NCI-H1092 treated with DMSO at 0.1 percent for 48 hours (cell line): ENCODE results near the gene PRPH2.

ENCODE experiments used
- DNase-seq: peaks from one replicate; lab custom pipeline; 2025; lab: John Stamatoyannopoulos, UW

PRPH2 gene

GRCh38 chr6:42722497-42722896, at the start of gene PRPH2:
Gene PRPH2 (minus strand): TSS chr6:42722597. CDS start chr6:42722334, 263 bp downstream.
- DNase-seq = no peak

- no peak for DNase-seq
Measured at GRCh38 chr6:42771741-42772100, 49.3 kb upstream of the PRPH2 start.

- DNase-seq = no peak
Measured at GRCh38 chr6:42769836-42770235, 47.4 kb upstream of the PRPH2 start.

GRCh38 chr6:42769051-42769450, 46.7 kb upstream of the PRPH2 start:
- no peak for DNase-seq

GRCh38 chr6:42766163-42766670, 43.8 kb upstream of the PRPH2 start:
- DNase-seq = no peak

GRCh38 chr6:42764911-42765648, 42.7 kb upstream of the PRPH2 start:
- no peak for DNase-seq

- no peak for DNase-seq
Measured at GRCh38 chr6:42762950-42763349, 40.6 kb upstream of the PRPH2 start.

- no peak for DNase-seq
Measured at GRCh38 chr6:42762426-42762859, 40.0 kb upstream of the PRPH2 start.

GRCh38 chr6:42761287-42762067, 39.1 kb upstream of the PRPH2 start:
- no peak for DNase-seq

- no peak for DNase-seq
Measured at GRCh38 chr6:42758756-42759430, 36.5 kb upstream of the PRPH2 start.

GRCh38 chr6:42756722-42757121, 34.3 kb upstream of the PRPH2 start:
- no peak for DNase-seq

GRCh38 chr6:42754759-42755158, 32.4 kb upstream of the PRPH2 start:
- no peak for DNase-seq

- DNase-seq = no peak
Measured at GRCh38 chr6:42751055-42751454, 28.7 kb upstream of the PRPH2 start.

GRCh38 chr6:42748203-42748898, 26.0 kb upstream of the PRPH2 start:
- no peak for DNase-seq

- peak; percentile 94 for DNase-seq
Measured at GRCh38 chr6:42746463-42747391, 24.3 kb upstream of the PRPH2 start.

- DNase-seq = peak; percentile 99
Measured at GRCh38 chr6:42745640-42746462, 23.5 kb upstream of the PRPH2 start, which contains the start of gene TBCC. Gene TBCC (minus strand): TSS chr6:42746103. CDS start chr6:42746073, 30 bp downstream.

- peak; percentile 59 for DNase-seq
Measured at GRCh38 chr6:42745083-42745639, 22.8 kb upstream of the PRPH2 start.

GRCh38 chr6:42744351-42744893, 22.0 kb upstream of the PRPH2 start:
- no peak for DNase-seq
